ENCODE results near the gene MB.

The MB gene

DNA sequence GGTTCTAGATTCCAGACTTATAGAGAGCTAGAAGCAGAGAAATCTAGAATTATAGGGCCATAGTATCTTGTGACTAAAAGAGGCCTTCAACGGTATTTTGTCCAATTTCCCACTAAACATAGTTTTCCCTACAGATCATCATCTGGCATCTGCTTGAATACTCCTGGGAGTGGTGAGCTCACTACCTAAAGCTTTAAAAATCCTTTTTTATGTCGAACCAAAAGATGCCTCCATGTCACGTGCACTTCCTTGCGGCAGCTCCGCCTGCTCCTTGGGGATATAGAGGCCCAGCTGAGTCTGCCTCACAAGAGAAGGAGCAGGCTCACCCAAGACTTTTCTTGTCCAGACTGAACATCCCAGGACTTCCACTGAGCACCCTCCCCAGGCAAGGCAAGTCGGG is 4.3 kb upstream of the MB start:
- DNase-seq (ENCODE audit: low read depth in 1 of 2, low spot score in 1 of 2) = no peak
- H3K4me3 ChIP-seq (replicated peaks; ENCODE audit: insufficient read depth, low read length) = no peak overlapping the region
- H3K27ac ChIP-seq (replicated peaks) = no peak overlapping the region
- no peak for TF ChIP-seq GABPA (IDR thresholded peaks at IDR 0.05; ENCODE audit: low read depth)
- TF ChIP-seq POLR2AphosphoS5 (IDR thresholded peaks at IDR 0.05; ENCODE audit: low read depth) = no peak
- TF ChIP-seq, protein P1, sequence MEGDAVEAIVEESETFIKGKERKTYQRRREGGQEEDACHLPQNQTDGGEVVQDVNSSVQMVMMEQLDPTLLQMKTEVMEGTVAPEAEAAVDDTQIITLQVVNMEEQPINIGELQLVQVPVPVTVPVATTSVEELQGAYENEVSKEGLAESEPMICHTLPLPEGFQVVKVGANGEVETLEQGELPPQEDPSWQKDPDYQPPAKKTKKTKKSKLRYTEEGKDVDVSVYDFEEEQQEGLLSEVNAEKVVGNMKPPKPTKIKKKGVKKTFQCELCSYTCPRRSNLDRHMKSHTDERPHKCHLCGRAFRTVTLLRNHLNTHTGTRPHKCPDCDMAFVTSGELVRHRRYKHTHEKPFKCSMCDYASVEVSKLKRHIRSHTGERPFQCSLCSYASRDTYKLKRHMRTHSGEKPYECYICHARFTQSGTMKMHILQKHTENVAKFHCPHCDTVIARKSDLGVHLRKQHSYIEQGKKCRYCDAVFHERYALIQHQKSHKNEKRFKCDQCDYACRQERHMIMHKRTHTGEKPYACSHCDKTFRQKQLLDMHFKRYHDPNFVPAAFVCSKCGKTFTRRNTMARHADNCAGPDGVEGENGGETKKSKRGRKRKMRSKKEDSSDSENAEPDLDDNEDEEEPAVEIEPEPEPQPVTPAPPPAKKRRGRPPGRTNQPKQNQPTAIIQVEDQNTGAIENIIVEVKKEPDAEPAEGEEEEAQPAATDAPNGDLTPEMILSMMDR (IDR thresholded peaks at IDR 0.05; ENCODE audit: insufficient read depth, low read length) = no peak
- H3K27me3 ChIP-seq (ENCODE audit: insufficient read depth, poor library complexity, severe bottlenecking) = peaks cover 3% of the 10 kb centered on the region

DNA sequence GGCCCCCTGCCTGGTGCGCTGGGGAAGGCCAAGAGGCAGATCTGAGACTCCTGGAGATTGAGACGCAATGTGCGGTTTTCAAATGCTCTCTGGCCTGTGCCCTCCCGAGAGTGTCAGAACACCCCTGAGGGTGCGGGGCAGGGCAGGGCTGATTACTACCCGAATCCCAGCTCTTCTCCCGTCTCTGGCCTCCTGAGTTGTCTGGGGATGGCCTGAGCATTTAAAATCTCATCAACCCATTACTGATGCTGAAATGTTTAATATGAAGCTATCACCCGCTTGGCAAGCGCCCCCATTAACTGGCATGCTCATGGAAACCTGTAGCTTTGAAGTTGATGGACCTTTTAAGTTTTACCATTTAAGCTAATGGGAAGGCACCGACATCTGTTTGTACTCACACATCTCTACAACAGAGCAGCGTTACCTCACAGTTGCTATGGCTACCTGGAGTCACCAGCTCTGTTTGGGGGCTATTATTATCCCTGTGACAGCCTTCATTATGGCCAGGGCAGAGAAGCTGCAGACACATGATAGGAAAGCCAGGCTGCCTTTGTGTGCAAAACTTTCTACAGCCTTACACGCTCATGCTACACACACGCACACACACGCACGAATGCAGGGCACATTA is 3.6 kb upstream of the MB start:
- no peak for DNase-seq (ENCODE audit: low read depth in 1 of 2, low spot score in 1 of 2)
- TF ChIP-seq, protein P2, sequence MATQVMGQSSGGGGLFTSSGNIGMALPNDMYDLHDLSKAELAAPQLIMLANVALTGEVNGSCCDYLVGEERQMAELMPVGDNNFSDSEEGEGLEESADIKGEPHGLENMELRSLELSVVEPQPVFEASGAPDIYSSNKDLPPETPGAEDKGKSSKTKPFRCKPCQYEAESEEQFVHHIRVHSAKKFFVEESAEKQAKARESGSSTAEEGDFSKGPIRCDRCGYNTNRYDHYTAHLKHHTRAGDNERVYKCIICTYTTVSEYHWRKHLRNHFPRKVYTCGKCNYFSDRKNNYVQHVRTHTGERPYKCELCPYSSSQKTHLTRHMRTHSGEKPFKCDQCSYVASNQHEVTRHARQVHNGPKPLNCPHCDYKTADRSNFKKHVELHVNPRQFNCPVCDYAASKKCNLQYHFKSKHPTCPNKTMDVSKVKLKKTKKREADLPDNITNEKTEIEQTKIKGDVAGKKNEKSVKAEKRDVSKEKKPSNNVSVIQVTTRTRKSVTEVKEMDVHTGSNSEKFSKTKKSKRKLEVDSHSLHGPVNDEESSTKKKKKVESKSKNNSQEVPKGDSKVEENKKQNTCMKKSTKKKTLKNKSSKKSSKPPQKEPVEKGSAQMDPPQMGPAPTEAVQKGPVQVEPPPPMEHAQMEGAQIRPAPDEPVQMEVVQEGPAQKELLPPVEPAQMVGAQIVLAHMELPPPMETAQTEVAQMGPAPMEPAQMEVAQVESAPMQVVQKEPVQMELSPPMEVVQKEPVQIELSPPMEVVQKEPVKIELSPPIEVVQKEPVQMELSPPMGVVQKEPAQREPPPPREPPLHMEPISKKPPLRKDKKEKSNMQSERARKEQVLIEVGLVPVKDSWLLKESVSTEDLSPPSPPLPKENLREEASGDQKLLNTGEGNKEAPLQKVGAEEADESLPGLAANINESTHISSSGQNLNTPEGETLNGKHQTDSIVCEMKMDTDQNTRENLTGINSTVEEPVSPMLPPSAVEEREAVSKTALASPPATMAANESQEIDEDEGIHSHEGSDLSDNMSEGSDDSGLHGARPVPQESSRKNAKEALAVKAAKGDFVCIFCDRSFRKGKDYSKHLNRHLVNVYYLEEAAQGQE (IDR thresholded peaks at IDR 0.05; ENCODE audit: insufficient replicate concordance, low read depth) = no peak
- TF ChIP-seq SPI1 (IDR thresholded peaks at IDR 0.05; ENCODE audit: borderline replicate concordance, low read depth) = no peak
- no peak for TF ChIP-seq POLR2AphosphoS5 (IDR thresholded peaks at IDR 0.05; ENCODE audit: low read depth)
- TF ChIP-seq, protein P1 (IDR thresholded peaks at IDR 0.05; ENCODE audit: insufficient read depth, low read length) = no peak
- no peak for TF ChIP-seq GABPA (IDR thresholded peaks at IDR 0.05; ENCODE audit: low read depth)
- no peak overlapping the region for H3K27ac ChIP-seq (replicated peaks)
- H3K27me3 ChIP-seq (ENCODE audit: insufficient read depth, poor library complexity, severe bottlenecking) = peaks cover 2% of the 10 kb centered on the region
- H3K4me3 ChIP-seq (replicated peaks; ENCODE audit: insufficient read depth, low read length) = no peak overlapping the region

DNA sequence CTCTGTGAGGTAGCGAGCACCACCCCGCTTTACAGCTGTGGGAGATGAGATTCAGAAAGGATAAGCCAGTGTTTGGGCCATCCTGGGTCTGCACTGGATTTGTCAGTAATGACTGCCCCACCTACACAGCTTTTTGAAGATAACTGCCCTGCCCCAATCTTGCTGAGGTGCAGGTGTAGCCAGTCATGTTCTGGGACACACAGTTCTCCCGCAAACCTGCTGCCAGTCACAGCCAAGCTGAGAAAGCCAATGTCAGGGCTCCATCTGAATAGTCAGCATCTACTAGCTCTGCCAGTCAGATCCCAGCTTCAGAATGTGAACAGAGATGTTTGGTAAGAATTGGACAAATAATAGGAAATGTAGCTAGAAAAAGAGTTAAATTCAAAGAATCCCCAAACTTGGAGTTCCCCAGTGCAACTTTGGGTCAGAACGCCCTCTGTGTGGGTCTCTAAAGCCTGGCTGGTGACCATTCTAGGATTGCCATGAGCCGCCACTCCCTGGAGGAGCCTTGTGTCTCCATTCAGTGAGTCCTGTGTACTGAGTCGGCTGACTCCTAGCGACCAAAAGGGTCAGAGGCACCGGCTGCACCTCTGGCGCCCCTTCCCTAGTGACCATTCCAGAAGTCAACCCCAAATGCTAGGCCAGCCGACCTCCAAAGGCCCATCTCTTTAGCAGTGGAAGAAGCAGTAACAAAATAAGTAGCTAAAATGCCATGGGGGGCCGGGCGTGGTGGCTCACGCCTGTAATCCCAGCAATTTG is 2.4 kb upstream of the MB start:
- Histone ChIP-seq H3K4me3 (replicated peaks; ENCODE audit: insufficient read depth, low read length) (no peak overlapping the region), H3K27ac (replicated peaks) (no peak overlapping the region), H3K27me3 (ENCODE audit: insufficient read depth, poor library complexity, severe bottlenecking) (no peaks in the 10 kb centered on the region)
- no peak for TF ChIP-seq POLR2AphosphoS5 (IDR thresholded peaks at IDR 0.05; ENCODE audit: low read depth)
- TF ChIP-seq, protein P2 (IDR thresholded peaks at IDR 0.05; ENCODE audit: insufficient replicate concordance, low read depth) = no peak
- TF ChIP-seq SPI1 (IDR thresholded peaks at IDR 0.05; ENCODE audit: borderline replicate concordance, low read depth) = no peak
- TF ChIP-seq, protein P1 (IDR thresholded peaks at IDR 0.05; ENCODE audit: insufficient read depth, low read length) = no peak
- no peak for TF ChIP-seq GABPA (IDR thresholded peaks at IDR 0.05; ENCODE audit: low read depth)
- no peak for DNase-seq (ENCODE audit: low read depth in 1 of 2, low spot score in 1 of 2)
